Astrocyte (in vitro differentiated cells and primary cell): ENCODE measurements around the gene NKX1-1.

Source experiments
- EZH2 ChIP-seq: IDR thresholded peaks from 2 replicates; pipeline ENCODE4 v1.6.1; 2012; ENCODE audit warnings: mild to moderate bottlenecking, low read length, inconsistent platforms; ENCODE audit not compliant: insufficient read depth
- TF ChIP-seq, protein P1 (sequence below): IDR thresholded peaks from 2 replicates; pipeline ENCODE4 v1.5.1; 2011; ENCODE audit warnings: low read depth, mild to moderate bottlenecking, inconsistent platforms, low read length, moderate library complexity; ENCODE audit not compliant: insufficient read depth

DNA sequence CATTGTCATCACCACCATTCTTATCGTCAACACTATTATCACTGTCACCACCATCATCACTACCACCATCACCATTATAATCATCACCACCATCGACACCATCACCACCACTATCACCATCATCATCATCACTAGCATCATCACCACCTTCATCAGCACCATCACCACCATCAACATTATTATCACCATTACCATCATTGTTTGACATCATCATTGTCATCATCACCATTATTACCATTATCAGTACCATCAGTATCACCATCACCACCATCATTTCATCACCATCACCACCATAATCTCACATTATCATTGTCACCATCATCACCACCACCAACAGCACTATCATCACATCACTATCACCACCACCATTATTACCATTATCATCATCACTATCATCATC, 47.5 kb upstream of the NKX1-1 start:
- TF ChIP-seq EZH2 = no peak
- TF ChIP-seq, protein P1, sequence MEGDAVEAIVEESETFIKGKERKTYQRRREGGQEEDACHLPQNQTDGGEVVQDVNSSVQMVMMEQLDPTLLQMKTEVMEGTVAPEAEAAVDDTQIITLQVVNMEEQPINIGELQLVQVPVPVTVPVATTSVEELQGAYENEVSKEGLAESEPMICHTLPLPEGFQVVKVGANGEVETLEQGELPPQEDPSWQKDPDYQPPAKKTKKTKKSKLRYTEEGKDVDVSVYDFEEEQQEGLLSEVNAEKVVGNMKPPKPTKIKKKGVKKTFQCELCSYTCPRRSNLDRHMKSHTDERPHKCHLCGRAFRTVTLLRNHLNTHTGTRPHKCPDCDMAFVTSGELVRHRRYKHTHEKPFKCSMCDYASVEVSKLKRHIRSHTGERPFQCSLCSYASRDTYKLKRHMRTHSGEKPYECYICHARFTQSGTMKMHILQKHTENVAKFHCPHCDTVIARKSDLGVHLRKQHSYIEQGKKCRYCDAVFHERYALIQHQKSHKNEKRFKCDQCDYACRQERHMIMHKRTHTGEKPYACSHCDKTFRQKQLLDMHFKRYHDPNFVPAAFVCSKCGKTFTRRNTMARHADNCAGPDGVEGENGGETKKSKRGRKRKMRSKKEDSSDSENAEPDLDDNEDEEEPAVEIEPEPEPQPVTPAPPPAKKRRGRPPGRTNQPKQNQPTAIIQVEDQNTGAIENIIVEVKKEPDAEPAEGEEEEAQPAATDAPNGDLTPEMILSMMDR = no peak
